HG03457 (cell line): ENCODE measurements around the gene S100A16.
"Not testable (repeated sequence)": the region's sequence is repeated elsewhere in the genome, so short reads cannot be mapped to it uniquely, and the experiment has no call there.

ENCODE experiments used
- ATAC-seq: cut with Tn5 transposase; IDR thresholded peaks from one replicate; pipeline ENCODE4 v1.9.1; 2021; ENCODE audit warnings: moderate number of reproducible peaks; ENCODE audit not compliant: unreplicated experiment

S100A16 gene

GRCh38 chr1:153588482-153588881 is 24.5 kb downstream of the S100A16 start:
- no peak for ATAC-seq

- not testable (repeated sequence) for ATAC-seq
Observed at GRCh38 chr1:153588033-153588432, 24.9 kb downstream of the S100A16 start.

- no peak for ATAC-seq
Observed at GRCh38 chr1:153587314-153587713, 25.6 kb downstream of the S100A16 start.

- ATAC-seq, result no peak
Observed at GRCh38 chr1:153586347-153586746, 26.6 kb downstream of the S100A16 start.

- no peak for ATAC-seq
Observed at GRCh38 chr1:153585006-153585405, 27.9 kb downstream of the S100A16 start.

DNA sequence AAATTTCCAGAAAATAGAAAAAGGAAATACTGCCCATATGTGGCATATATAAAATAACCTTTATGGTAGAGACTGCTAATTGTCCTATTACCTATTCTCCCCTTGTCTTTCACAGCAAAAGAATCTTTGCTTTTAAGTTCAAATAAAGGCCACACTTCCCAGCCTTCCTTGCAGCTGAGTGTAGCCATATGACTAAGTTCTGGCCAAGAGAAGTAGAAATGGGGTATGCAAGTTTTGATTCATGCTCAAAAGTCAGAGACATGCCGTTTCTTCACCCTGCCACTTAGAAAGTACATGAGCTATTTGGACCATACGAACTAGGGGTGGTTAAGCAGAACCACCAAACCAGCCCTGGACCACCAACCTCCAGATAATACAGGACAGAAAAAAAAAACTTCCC is 29.0 kb downstream of the S100A16 start:
- no peak for ATAC-seq

DNA sequence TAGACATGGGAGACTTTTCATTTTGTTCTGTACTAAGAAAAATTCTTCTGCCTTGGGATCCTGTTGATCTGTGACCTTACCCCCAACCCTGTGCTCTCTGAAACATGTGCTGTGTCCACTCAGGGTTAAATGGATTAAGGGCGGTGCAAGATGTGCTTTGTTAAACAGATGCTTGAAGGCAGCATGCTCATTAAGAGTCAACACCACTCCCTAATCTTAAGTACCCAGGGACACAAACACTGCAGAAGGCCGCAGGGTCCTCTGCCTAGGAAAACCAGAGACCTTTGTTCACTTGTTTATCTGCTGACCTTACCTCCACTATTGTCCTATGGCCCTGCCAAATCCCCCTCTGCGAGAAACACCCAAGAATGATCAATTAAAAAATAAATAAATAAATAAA is 29.4 kb downstream of the S100A16 start:
- ATAC-seq, result not testable (repeated sequence)

- not testable (repeated sequence) for ATAC-seq
Observed at GRCh38 chr1:153582836-153583235, 30.1 kb downstream of the S100A16 start.

DNA sequence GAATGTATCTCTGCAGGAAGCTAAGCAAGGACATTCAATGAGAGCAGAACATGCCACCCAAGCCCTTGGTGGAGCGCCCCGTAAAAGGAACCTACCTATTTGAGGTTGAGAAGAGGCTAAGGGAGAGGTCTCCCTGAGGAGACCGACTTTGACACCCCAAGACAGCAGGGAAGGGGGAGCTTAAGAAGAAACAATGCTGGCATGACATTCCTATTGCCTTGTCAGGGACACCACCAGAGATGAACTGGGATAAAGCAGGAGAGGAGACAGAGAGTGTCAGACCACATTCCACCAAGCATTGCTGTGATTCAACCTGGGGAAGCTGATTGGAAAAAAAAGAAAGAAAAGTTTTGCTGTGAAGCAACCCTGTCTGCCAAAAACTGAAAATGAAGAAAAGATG is 34.0 kb downstream of the S100A16 start:
- ATAC-seq, result no peak

DNA sequence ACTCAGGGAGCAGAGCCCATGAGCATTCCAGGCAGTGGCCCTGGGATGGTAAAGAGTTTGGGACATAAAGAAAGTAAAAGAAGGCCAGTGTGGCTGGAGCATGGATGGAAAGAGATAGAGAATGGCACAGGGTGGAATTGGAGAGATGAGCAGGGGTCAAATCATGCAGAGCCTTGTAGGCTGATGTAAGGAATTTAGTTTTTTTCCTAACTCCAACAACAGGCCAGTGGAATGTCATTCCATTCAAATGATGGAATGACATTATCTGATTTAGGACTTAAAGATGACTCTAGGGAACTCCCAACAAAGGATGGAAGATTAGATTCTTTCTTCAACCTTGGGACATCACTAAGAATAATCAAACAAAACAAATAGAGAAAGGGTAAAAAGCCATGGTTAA is 34.4 kb downstream of the S100A16 start:
- no peak for ATAC-seq

- no peak for ATAC-seq
Observed at GRCh38 chr1:153577624-153578051, 35.3 kb downstream of the S100A16 start.

- ATAC-seq, result no peak
Observed at GRCh38 chr1:153577138-153577537, 35.8 kb downstream of the S100A16 start.

- ATAC-seq, result not testable (repeated sequence)
Observed at GRCh38 chr1:153575497-153575896, 37.4 kb downstream of the S100A16 start.

DNA sequence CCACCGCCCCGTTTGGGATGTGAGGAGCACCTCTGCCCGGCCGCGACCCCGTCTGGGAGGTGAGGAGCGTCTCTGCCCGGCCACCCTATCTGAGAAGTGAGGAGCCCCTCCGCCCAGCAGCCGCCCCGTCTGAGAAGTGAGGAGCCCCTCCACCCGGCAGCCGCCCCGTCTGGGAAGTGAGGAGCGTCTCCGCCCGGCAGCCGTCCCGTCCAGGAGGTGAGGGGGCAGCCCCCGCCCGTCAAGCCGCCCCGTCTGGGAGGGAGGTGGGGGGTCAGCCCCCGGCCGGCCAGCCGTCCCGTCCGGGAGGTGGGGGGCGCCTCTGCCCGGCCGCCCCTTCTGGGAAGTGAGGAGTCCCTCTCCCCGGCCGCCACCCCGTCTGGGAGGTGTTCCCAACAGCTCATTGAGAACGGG is 37.9 kb downstream of the S100A16 start:
- not testable (repeated sequence) for ATAC-seq

- no peak for ATAC-seq
Observed at GRCh38 chr1:153573351-153573750, 39.6 kb downstream of the S100A16 start.

- no peak for ATAC-seq
Observed at GRCh38 chr1:153572569-153573015, 40.3 kb downstream of the S100A16 start.

DNA sequence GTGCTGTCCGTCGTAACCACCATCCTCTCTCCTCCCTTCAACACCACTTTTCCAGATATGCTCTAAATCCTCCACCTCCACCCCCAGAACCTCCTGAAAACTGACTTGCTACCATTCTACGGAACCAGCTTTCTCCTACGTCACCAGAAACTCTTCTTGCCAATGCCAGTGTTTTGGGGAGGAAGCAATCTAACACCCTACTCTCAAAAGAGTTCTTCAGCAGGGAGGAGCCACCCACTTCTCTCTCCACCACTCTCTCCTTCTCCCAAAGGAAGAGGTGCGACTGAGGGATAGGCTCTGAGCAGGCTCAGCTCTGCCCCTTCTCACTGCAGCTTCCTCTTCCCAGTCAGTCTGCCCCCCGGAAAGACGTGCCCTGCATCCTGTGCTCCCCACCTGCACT is 41.2 kb downstream of the S100A16 start:
- no peak for ATAC-seq

DNA sequence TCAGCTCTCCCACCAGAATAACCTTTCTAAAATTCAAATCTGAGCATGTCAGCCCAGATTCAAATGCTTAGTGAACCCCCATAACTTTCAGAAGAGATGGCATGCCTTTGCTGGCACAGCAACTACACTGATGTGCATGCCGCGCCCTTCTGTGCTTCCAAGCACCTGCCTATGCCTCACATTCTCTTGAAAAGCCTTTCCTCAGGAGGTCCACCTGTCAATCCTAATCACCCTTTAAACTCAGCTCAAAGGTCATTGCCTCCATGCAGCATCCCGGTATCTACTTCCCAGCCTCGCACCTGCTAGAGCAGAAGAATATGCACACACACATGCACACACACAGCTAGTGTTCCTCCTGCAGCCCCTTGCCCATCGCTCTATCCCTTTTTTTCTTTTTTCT is 42.1 kb downstream of the S100A16 start:
- no peak for ATAC-seq

DNA sequence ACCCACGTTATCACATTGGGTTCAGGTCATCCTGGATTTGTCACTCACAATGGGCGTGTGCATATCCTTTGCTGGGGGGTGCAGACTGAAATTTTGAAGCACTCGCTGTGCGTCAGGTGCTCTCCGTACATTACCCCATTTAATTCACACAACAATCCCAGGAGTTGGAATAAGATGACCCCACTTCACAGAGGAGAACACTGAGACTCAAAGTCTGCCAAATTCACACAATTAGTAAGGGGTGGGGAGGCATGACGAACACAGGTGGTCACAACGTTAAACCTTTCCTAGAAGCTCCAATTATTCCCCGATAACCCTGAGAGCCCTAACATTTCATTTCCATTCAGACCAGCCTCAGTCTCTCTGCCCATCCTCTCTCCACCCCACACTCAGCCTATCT is 43.5 kb downstream of the S100A16 start:
- no peak for ATAC-seq

DNA sequence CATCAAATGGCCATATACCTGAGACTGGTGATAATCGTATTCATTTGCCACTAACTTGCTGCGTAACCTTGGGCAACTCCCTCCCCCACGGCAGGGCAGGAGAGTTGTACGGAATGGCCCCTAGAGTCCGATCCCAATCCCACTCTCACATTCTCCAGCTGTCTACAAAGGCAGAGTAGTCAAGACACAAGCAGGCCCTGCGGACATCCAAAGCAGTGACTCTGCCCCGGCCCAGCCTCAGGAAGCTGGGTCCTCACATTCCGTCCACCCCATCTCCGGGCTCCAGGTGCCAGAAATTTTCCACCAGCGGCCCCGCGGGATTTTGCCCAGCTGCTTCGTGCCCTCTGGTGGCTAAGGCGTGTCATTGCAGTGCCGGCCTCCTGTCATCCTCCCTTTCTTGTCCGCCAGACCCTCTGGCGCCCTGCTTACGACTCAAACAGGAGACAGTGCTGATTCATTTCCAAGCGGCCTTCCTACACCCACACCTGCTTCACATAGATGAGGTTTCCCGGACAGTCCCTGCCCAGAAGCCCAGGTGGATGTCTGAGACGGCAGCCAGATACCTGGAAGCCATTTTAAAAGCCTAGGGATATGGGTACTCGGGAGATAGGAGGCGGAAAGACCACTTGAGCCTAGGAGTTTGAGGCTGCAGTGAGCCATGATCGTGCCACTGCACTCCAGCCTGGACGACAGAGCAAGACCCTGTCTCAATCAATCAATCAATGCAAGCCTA is 44.4 kb downstream of the S100A16 start:
- no peak for ATAC-seq

- ATAC-seq, result no peak
Observed at GRCh38 chr1:153567621-153568366, 45.1 kb downstream of the S100A16 start.
